Measurements from ENCODE around the gene CNR2. TPM values are rescaled to one million over a fixed set of nuclear protein-coding genes. Genes with fewer than 3 reads are reported as not detected.
A peak's percentile ranks its signal among the peaks of the same experiment; 100 is the strongest.

CNR2 gene
- total RNA-seq, 4 donors from 2014 or later: 0.06 to 0.09 TPM; not detected in 2

DNA sequence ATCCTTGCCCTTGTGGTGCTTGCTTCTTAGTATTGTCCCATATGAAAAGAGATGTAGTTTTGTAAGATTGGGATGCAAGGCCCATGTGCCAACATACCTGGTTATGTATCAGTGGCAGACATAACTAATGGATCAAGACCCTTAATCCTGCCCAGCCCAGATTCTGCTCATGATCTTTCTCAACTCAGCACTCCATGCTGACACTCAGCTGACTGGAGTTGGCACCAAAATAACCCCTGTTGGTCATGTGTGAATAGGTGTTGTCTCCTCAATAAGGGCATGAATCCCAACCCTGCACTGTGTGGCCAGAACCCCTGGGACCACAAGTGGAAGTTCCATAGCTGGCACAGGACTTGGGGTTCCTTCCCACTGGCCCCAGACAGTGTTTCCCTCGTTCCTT is 13.9 kb upstream of the CNR2 start:
- TF ChIP-seq, protein P1, sequence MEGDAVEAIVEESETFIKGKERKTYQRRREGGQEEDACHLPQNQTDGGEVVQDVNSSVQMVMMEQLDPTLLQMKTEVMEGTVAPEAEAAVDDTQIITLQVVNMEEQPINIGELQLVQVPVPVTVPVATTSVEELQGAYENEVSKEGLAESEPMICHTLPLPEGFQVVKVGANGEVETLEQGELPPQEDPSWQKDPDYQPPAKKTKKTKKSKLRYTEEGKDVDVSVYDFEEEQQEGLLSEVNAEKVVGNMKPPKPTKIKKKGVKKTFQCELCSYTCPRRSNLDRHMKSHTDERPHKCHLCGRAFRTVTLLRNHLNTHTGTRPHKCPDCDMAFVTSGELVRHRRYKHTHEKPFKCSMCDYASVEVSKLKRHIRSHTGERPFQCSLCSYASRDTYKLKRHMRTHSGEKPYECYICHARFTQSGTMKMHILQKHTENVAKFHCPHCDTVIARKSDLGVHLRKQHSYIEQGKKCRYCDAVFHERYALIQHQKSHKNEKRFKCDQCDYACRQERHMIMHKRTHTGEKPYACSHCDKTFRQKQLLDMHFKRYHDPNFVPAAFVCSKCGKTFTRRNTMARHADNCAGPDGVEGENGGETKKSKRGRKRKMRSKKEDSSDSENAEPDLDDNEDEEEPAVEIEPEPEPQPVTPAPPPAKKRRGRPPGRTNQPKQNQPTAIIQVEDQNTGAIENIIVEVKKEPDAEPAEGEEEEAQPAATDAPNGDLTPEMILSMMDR (IDR thresholded peaks at IDR 0.05): no peak
- ATAC-seq (ENCODE audit: low FRiP score): no peak
- no peak for DNase-seq (ENCODE audit: low spot score)

DNA sequence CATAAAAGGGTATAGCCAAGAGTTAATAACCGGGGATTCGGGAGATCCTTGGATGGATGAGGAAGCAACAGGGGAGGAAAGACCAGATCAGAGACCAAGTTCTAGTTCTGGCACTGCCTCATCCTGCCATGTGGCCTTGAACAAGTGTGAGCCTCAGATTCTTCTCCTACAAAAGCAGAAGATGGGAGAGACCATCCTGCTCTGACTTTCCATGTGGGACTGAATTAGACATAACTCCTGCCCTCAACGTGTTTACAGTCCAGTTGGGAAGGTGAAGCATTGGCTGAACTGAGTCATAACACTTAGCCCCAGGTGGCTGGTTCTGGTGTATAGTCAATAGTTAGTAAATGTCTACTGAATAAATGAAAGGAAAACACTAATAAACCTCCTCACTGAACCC is 12.1 kb upstream of the CNR2 start:
- ATAC-seq (ENCODE audit: low FRiP score) (no peak), DNase-seq (ENCODE audit: low spot score) (no peak)
- TF ChIP-seq, protein P1 (IDR thresholded peaks at IDR 0.05): no peak

DNA sequence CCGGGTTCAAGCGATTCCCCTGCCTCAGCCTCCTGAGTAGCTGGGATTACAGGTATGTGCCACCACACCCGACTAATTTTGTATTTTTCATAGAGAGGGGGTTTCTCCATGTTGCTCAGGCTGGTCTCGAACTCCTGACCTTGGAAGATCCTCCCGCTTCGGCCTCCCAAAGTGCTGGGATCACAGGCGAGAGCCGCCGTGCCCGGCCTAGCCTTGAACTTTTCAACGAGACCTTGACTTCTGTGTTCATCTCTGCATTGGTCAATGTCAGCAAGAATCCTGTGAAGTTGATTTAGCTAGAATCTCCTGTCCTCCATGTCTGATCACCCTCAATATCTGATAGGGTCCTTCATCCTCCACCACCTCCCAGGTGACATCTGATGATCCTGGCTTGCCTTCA is 11.4 kb upstream of the CNR2 start:
- TF ChIP-seq, protein P1 (IDR thresholded peaks at IDR 0.05): no peak
- ATAC-seq (ENCODE audit: low FRiP score) (no peak), DNase-seq (ENCODE audit: low spot score) (no peak)

DNA sequence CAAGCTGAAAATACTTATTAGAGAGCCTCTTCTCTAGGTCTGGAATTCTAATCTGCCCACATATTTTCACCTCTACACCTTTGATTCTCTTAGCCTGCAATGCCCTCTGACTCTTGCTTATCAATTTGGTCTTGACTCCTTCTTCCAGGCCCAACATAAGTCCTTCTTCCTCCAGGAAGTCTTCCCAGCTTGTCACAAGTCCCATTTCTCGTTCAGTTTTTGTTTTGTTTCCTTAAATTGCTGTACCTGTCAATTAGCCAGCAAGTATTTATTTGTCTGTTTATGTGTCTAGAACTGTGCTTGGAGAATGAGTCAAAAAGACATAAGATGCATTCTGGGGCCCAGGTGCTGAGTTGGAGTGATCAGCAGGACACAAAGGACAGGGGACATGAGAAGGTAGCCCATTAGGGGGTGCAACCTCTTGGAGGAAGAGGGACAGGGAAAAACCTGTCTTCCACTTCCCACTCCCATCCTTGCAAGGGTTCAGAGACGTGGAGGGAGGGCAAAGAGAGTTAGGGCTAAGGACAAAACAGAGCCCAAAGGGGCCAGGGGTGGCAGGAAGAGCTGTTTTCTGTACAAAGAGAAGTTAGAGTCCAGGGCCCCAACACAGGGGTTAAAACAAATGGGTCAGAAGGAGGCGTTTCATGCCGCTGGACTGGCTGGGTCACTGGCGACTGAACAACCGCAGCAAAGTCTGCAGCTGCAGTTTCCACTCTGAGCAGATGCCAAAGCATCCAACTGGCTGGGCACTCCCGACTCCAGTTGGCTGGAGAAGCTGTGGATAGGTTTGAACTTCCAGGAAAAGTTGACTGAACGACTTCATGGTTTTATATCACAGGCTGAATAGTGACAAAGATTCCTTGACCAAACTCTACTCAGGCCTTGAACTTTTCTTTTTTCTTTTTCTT is 10.7 kb upstream of the CNR2 start:
- DNase-seq (ENCODE audit: low spot score) (no peak), ATAC-seq (ENCODE audit: low FRiP score) (no peak)
- TF ChIP-seq, protein P1 (IDR thresholded peaks at IDR 0.05): no peak

DNA sequence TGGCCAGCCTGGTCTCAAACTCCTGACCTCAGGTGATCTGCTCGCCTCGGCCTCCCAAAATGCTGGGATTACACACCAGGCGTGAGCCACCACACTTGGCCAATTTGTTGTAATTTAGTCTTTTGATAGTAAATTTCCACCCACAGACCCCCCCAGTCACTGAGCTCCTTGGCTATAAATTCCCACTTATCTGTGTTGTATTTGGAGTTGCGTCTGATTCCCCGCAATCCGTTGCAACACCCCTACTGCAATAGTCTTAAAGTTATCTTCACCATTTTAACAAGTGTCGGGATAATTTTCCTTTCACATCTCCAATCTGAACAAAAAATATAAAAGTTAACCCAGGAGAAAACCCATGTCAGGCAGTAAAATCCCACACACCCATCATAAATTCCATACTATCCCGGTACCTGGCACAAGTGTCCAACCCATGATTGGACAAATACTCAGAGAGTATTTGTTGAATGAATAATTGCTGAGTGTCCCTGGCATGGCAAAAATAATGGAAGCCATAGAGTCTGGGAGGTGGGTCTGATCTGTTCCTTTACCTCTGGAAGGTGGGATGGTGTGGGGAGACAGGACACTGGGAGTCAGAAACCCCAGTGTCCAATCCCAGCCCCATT is 9.3 kb upstream of the CNR2 start:
- TF ChIP-seq, protein P1 (IDR thresholded peaks at IDR 0.05): no peak
- DNase-seq (ENCODE audit: low spot score) (no peak), ATAC-seq (ENCODE audit: low FRiP score) (peak; percentile 62)

DNA sequence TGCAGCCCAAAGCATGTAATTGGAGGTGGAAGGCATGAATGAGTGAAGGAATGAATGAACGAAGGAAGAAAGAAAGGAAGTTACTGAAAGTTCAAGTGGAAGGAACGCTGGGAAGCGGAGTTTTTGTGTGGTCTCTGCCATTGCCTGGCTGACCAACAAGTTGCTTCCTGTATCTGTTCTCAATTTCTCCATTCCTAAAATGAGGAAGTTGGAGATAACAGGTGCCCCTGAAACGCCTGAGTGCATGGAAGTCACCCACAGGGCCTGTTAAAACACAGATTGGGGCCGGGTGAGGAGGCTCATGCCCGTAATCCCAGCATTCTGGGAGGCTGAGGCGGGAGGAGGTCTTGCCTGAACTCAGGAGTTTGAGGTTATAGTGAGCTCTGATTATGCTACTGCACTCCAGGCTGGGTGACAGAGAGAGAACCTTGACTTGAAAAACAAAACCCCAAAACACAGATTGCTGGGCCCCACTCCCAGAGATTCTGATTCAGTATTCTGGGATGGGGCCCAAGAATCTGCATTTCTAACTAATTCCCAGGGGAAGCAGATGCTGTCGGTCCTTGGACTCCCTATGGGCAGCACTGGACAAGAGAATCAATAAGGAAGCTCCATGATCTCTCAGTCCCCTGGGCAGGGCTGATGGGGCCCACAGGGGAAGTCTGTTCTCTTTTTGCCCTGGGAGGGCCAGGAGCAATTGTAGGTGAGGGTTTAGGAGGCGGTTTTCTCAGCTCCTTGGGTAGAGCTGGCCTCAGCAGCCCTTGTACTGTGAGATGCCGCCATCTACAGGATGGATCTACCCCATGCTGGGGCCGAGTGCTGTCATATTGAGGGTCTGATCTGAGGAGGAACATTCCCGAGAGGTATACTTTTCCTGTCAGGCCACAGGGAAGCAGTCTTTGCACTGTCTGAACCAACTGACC is 3.3 kb upstream of the CNR2 start:
- no peak for DNase-seq (ENCODE audit: low spot score)
- TF ChIP-seq, protein P1 (IDR thresholded peaks at IDR 0.05): no peak
- ATAC-seq (ENCODE audit: low FRiP score): peak; percentile 84

Data from omental fat pad (tissue), 4 donors.